IMR-90 (cell line): ENCODE results near the gene HCFC1. TPM values are rescaled to one million over a fixed set of nuclear protein-coding genes. Genes with fewer than 3 reads are reported as not detected.

Experiments used
- ATAC-seq: fragments of 200-7000 bp; cut with Tn5 transposase; 2 replicates; pipeline ENCODE4 v1.9.1; 2020; ENCODE audit warnings: low read depth, mild to moderate bottlenecking, moderate library complexity
- BruUV-seq: library from RNA; stranded (reverse); fragments of 400-500 nt; replicated peaks from 2 replicates; lab custom pipeline; 2021; lab: Mats Ljungman, UMichigan
- CTCF ChIA-PET: fragments of 300-600 bp; formaldehyde crosslinking; extraction: SDS; loops from one replicate; lab custom pipeline; 2021; ENCODE audit warnings: antibody characterized with exemption; lab: Yijun Ruan, JAX
- POLR2A ChIA-PET: fragments of 300-600 bp; sonication (Branson Sonifier 250); formaldehyde crosslinking; loops from one replicate; lab custom pipeline; 2022; ENCODE audit warnings: antibody characterized with exemption; ENCODE audit not compliant: unreplicated experiment; lab: Charles Lee
- DNase-seq: peaks from one replicate; pipeline ENCODE4 v3.0.0; 2013
- H2AFZ ChIP-seq: replicated peaks from 2 replicates; pipeline ENCODE3; 2013; ENCODE audit warnings: low read length, mild to moderate bottlenecking; ENCODE audit not compliant: poor library complexity
- H2AK5ac ChIP-seq: 2 replicates; pipeline ENCODE4 v1.6.1; 2013; ENCODE audit warnings: low read depth, low read length, inconsistent platforms
- H2AK9ac ChIP-seq: replicated peaks from 2 replicates; pipeline ENCODE3; 2013; ENCODE audit warnings: mild to moderate bottlenecking, low read depth, low read length, moderate library complexity; ENCODE audit not compliant: poor library complexity
- H2BK120ac ChIP-seq: 2 replicates; pipeline ENCODE4 v1.6.1; 2013; ENCODE audit warnings: low read depth, low read length, inconsistent platforms
- H2BK15ac ChIP-seq: 3 replicates; pipeline ENCODE4 v1.6.1; 2013; ENCODE audit warnings: low read depth, low read length, inconsistent platforms
- H2BK20ac ChIP-seq: 2 replicates; pipeline ENCODE4 v1.6.1; 2013; ENCODE audit warnings: low read depth, mild to moderate bottlenecking, inconsistent platforms, low read length, moderate library complexity
- H2BK5ac ChIP-seq: 2 replicates; pipeline ENCODE4 v1.6.1; 2013; ENCODE audit warnings: mild to moderate bottlenecking, low read depth, low read length, inconsistent platforms; ENCODE audit not compliant: poor library complexity, severe bottlenecking
- H3K14ac ChIP-seq: replicated peaks from 2 replicates; pipeline ENCODE4 v1.6.1; 2013; ENCODE audit warnings: low read depth, low read length, inconsistent platforms
- H3K18ac ChIP-seq: 2 replicates; pipeline ENCODE4 v1.6.1; 2013; ENCODE audit warnings: low read depth, low read length, control low read depth
- H3K23ac ChIP-seq: 2 replicates; pipeline ENCODE4 v1.6.1; 2013; ENCODE audit warnings: low read depth, low read length, inconsistent platforms
- H3K27ac ChIP-seq: 2 replicates; pipeline ENCODE4 v1.5.1; 2013; ENCODE audit warnings: mild to moderate bottlenecking, control low read depth, low read length; ENCODE audit not compliant: insufficient read depth
- H3K27me3 ChIP-seq: 2 replicates; pipeline ENCODE4 v1.6.1; 2013; ENCODE audit warnings: low read length; ENCODE audit not compliant: control insufficient read depth, insufficient read depth
- H3K36me3 ChIP-seq: 2 replicates; pipeline ENCODE4 v1.6.1; 2013; ENCODE audit warnings: low read length, mixed read lengths; ENCODE audit not compliant: control insufficient read depth, insufficient read depth
- H3K4ac ChIP-seq: 2 replicates; pipeline ENCODE4 v1.6.1; 2013; ENCODE audit warnings: low read depth, low read length, inconsistent platforms
- H3K4me1 ChIP-seq: 2 replicates; pipeline ENCODE4 v1.6.1; 2013; ENCODE audit warnings: low read length, mixed read lengths; ENCODE audit not compliant: control insufficient read depth, insufficient read depth
- H3K4me2 ChIP-seq: 2 replicates; pipeline ENCODE4 v1.6.1; 2013; ENCODE audit warnings: low read depth, mild to moderate bottlenecking, control low read depth, low read length, moderate library complexity
- H3K4me3 ChIP-seq: 2 replicates; pipeline ENCODE4 v1.5.1; 2013; ENCODE audit warnings: low read depth, mild to moderate bottlenecking, control low read depth, low read length, moderate library complexity; ENCODE audit not compliant: insufficient read depth
- H3K56ac ChIP-seq: 2 replicates; pipeline ENCODE4 v1.6.1; 2013; ENCODE audit warnings: low read length, inconsistent platforms; ENCODE audit not compliant: insufficient read depth; ENCODE audit errors: extremely low read depth
- H3K79me1 ChIP-seq, 2 experiments: 2 replicates each; pipeline ENCODE4 v1.6.1; 2013; ENCODE audit warnings: low read length in 2 of 2, inconsistent platforms in 1 of 2, low read depth in 1 of 2
- H3K9ac ChIP-seq: 2 replicates; pipeline ENCODE4 v1.6.1; 2013; ENCODE audit warnings: low read depth, low read length, control low read depth
- H3K9me1 ChIP-seq: 2 replicates; pipeline ENCODE4 v1.6.1; 2013; ENCODE audit warnings: low read length, inconsistent platforms; ENCODE audit not compliant: insufficient read depth
- H3K9me3 ChIP-seq: 2 replicates; pipeline ENCODE4 v1.6.1; 2013; ENCODE audit warnings: low read length; ENCODE audit not compliant: control insufficient read depth, insufficient read depth
- H4K20me1 ChIP-seq: 2 replicates; pipeline ENCODE4 v1.6.1; 2013; ENCODE audit warnings: low read length, inconsistent platforms; ENCODE audit not compliant: insufficient read depth
- H4K5ac ChIP-seq: 2 replicates; pipeline ENCODE4 v1.6.1; 2013; ENCODE audit warnings: mild to moderate bottlenecking, low read depth, low read length, control low read depth
- H4K8ac ChIP-seq, 2 experiments: 2 replicates each; pipeline ENCODE4 v1.6.1; 2013; ENCODE audit warnings: low read depth in 2 of 2, low read length in 2 of 2, control low read depth in 1 of 2, inconsistent platforms in 1 of 2
- H4K91ac ChIP-seq: 2 replicates; pipeline ENCODE4 v1.6.1; 2013; ENCODE audit warnings: low read depth, low read length, inconsistent platforms; ENCODE audit not compliant: insufficient read depth
- MAZ ChIP-seq: IDR thresholded peaks from 2 replicates; pipeline ENCODE4 v1.6.1; 2012; ENCODE audit warnings: low read depth, mild to moderate bottlenecking, low read length, improper control_type of control experiment, moderate library complexity, borderline replicate concordance
- POLR2A ChIP-seq: IDR thresholded peaks from 2 replicates; pipeline ENCODE4 v1.6.1; 2012; ENCODE audit warnings: mild to moderate bottlenecking, low read depth, low read length
- RAD21 ChIP-seq: IDR thresholded peaks from 2 replicates; pipeline ENCODE4 v1.6.1; 2012; ENCODE audit warnings: low read length, improper control_type of control experiment
- SMC3 ChIP-seq: fragments of 150-350 bp; IDR thresholded peaks from 2 replicates; pipeline ENCODE4 v1.6.1; 2016; ENCODE audit warnings: low read depth, mild to moderate bottlenecking, antibody characterized with exemption, low read length, moderate library complexity
- USF2 ChIP-seq: fragments of 150-350 bp; IDR thresholded peaks from 2 replicates; pipeline ENCODE4 v1.6.1; 2017; ENCODE audit warnings: mild to moderate bottlenecking, antibody characterized with exemption, low read length, low read depth
- WGBS, 2 experiments: methylation state at CpG; one replicate each; pipeline versions ENCODE4 v1.1.5 to v1.1.7; 2013; ENCODE audit warnings: missing lambda C conversion rate in 2 of 2; ENCODE audit not compliant: insufficient read length in 1 of 2; ENCODE audit errors: extremely low coverage in 2 of 2; 5-methylcytosine and 5-hydroxymethylcytosine counted together
- dilution Hi-C: fragments of 300-500 bp; cut with HindIII; formaldehyde crosslinking; loops from one replicate; pipeline ENCODE4 v1.14.3; 2018; ENCODE audit warnings: low sequenced_read_pairs; ENCODE audit not compliant: unreplicated experiment
- in situ Hi-C: fragments of 300-500 bp; cut with MboI; formaldehyde crosslinking; loops from 3 replicates; pipeline ENCODE4 v1.14.3; 2019; ENCODE audit warnings: low sequenced_read_pairs, inconsistent platforms, mixed read lengths
- intact Hi-C: fragments of 100-400 bp; cut with micrococcal nuclease; formaldehyde crosslinking; loops from 2 replicates; pipeline ENCODE4 v1.10.0; 2022
- polyA plus RNA-seq, 3 experiments: library from polyadenylated mRNA; depleted of rRNA; stranded (reverse); fragments of >200 nt; gene quantifications; 2 replicates each; pipeline ENCODE4 v1.2.3, GENCODE V29; 2012; ENCODE audit warnings: low replicate concordance in 1 of 3
- total RNA-seq: library from RNA; depleted of rRNA; stranded (reverse); fragments of >200 nt; gene quantifications from 2 replicates; pipeline ENCODE4 v1.2.3, GENCODE V29; 2012

HCFC1 gene
- total and polyA plus RNA-seq, 2 of the 4 experiments (the other 2 are of a cell fraction) = 3.2 to 17.6 TPM

- Histone ChIP-seq H3K9me3 (no peaks in the 10 kb centered on the region), H4K91ac (no peak overlapping the region), H3K9me1 (no peaks in the 10 kb centered on the region), H3K4me3 (no peak overlapping the region), H3K36me3 (peaks cover 11% of the 10 kb centered on the region; the same call in 1 of the 2 replicates), H3K4ac (peak overlapping the region; percentile 85; the same call in 1 of the 2 replicates), H3K27ac (peak overlapping the region; percentile 93), H2AK5ac (peak overlapping the region; percentile 71; the same call in 1 of the 2 replicates), H3K14ac (no peak overlapping the region), H2BK20ac (no peak overlapping the region), H3K27me3 (no peaks in the 10 kb centered on the region; the same call in 1 of the 2 replicates), H2BK120ac (no peak overlapping the region), H4K8ac (peak overlapping the region in 1 of 2 experiments; percentile 95; a peak in 1 of 4 replicates), H2BK5ac (no peak overlapping the region), H3K9ac (no peak overlapping the region), H3K4me2 (no peak overlapping the region), H2AK9ac (no peak overlapping the region), H4K5ac (no peak overlapping the region), H3K4me1 (peaks cover 24% of the 10 kb centered on the region), H4K20me1 (no peaks in the 10 kb centered on the region), H3K79me1 (peaks cover 0 to 20% of the 10 kb centered on the region in 2 experiments; a peak in 2 of 4 replicates), H2AFZ (peak overlapping the region; percentile 9), H3K23ac (no peak overlapping the region), H2BK15ac (no peak overlapping the region), H3K56ac (no peak overlapping the region), H3K18ac (no peak overlapping the region)
- ChIA-PET CTCF (no interaction called here), POLR2A (no interaction called here)
- 53% methylated on average over 4 of the region's 11 CpGs; no CpG with 5 or more reads in 1 of the 2 experiments for WGBS, 2 experiments
- in situ Hi-C loops (no loop called here), intact Hi-C loops (no loop called here), dilution Hi-C loops (no loop called here)
- BruUV-seq = no TSS peak
- TF ChIP-seq RAD21 (0 out of 2 replicates have a peak, but pooled peaks have one; percentile 9), POLR2A (no peak), SMC3 (no peak), MAZ (no peak), USF2 (no peak)
- DNase-seq (peak; percentile 56), ATAC-seq (no peak)
Observed at GRCh38 chrX:154021131-154021611, 49.6 kb upstream of the HCFC1 start.
